HG03025 (cell line): ENCODE data around the gene TNFRSF25.

Experiments
- ATAC-seq: cut with Tn5 transposase; IDR thresholded peaks from one replicate; pipeline ENCODE4 v1.9.1; 2021; ENCODE audit warnings: mild to moderate bottlenecking, moderate library complexity; ENCODE audit not compliant: unreplicated experiment, low FRiP score

The TNFRSF25 gene

GRCh38 chr1:6466023-6466422 lies at the start of gene TNFRSF25:
Gene TNFRSF25 (minus strand): TSS chr1:6466173. CDS start chr1:6466107, 66 bp downstream.
- no peak for ATAC-seq

GRCh38 chr1:6515771-6516170 lies 49.8 kb upstream of the TNFRSF25 start:
- no peak for ATAC-seq

- ATAC-seq: no peak
Observed at GRCh38 chr1:6513320-6513801, 47.4 kb upstream of the TNFRSF25 start.

GRCh38 chr1:6512908-6513280 lies 46.9 kb upstream of the TNFRSF25 start:
- ATAC-seq: no peak

- ATAC-seq: no peak
Observed at GRCh38 chr1:6512245-6512907, 46.4 kb upstream of the TNFRSF25 start.

- ATAC-seq: no peak
Observed at GRCh38 chr1:6511561-6512244, 45.7 kb upstream of the TNFRSF25 start.

- ATAC-seq: no peak
Observed at GRCh38 chr1:6511056-6511455, 45.1 kb upstream of the TNFRSF25 start.

GRCh38 chr1:6510493-6510892 lies 44.5 kb upstream of the TNFRSF25 start:
- no peak for ATAC-seq

GRCh38 chr1:6509919-6510291 lies 43.9 kb upstream of the TNFRSF25 start:
- ATAC-seq: no peak

- no peak for ATAC-seq
Observed at GRCh38 chr1:6509220-6509918, 43.4 kb upstream of the TNFRSF25 start.

- no peak for ATAC-seq
Observed at GRCh38 chr1:6508816-6509189, 42.8 kb upstream of the TNFRSF25 start.

- ATAC-seq: no peak
Observed at GRCh38 chr1:6508154-6508815, 42.3 kb upstream of the TNFRSF25 start.

GRCh38 chr1:6507461-6507911 lies 41.5 kb upstream of the TNFRSF25 start:
- no peak for ATAC-seq

GRCh38 chr1:6507037-6507428 lies 41.1 kb upstream of the TNFRSF25 start:
- ATAC-seq: no peak

- ATAC-seq: no peak
Observed at GRCh38 chr1:6506210-6507036, 40.5 kb upstream of the TNFRSF25 start.

GRCh38 chr1:6505367-6506209 lies 39.6 kb upstream of the TNFRSF25 start:
- ATAC-seq: no peak

GRCh38 chr1:6504887-6505286 lies 38.9 kb upstream of the TNFRSF25 start:
- ATAC-seq: no peak

GRCh38 chr1:6503884-6504602 lies 38.1 kb upstream of the TNFRSF25 start:
- no peak for ATAC-seq
